CD14-positive monocyte (primary cell): ENCODE measurements around the gene AP2B1. TPM values are rescaled to one million over a fixed set of nuclear protein-coding genes. Genes with fewer than 3 reads are reported as not detected.

Experiments
- DNase-seq, 3 donors: peaks; one replicate each; pipeline ENCODE4 v3.0.0-alpha.2; 2011 to 2022
- H2AFZ ChIP-seq: 2 replicates; pipeline ENCODE4 v1.6.0; 2012; ENCODE audit warnings: mild to moderate bottlenecking, low read depth, low read length, inconsistent platforms; ENCODE audit not compliant: insufficient read depth, poor library complexity, severe bottlenecking
- H3K27ac ChIP-seq, 2 donors: 1 replicate in 1 of 2; 2 replicates in 1 of 2; pipeline ENCODE4 v1.5.1; 2012 to 2013; ENCODE audit warnings: low read length in 2 of 2, control low read depth in 1 of 2, inconsistent platforms in 1 of 2, low read depth in 1 of 2, mild to moderate bottlenecking in 1 of 2
- H3K27me3 ChIP-seq, 2 donors: one replicate each; pipeline versions ENCODE4 v1.6.0 to v1.6.1; 2011 to 2013; ENCODE audit warnings: low read length in 2 of 2; ENCODE audit not compliant: control insufficient read depth in 2 of 2, insufficient read depth in 2 of 2
- H3K36me3 ChIP-seq, 2 donors: replicated peaks in 1 of 2; 1 replicate in 1 of 2; 2 replicates in 1 of 2; pipeline versions ENCODE4 v1.5.1 to v1.6.1; 2012 to 2013; ENCODE audit warnings: low read length in 2 of 2, control low read depth in 1 of 2, inconsistent platforms in 1 of 2, mild to moderate bottlenecking in 1 of 2; ENCODE audit not compliant: insufficient read depth in 2 of 2, control insufficient read depth in 1 of 2
- H3K4me1 ChIP-seq, 2 donors: 1 replicate in 1 of 2; 2 replicates in 1 of 2; pipeline versions ENCODE4 v1.5.1 to v1.6.1; 2012 to 2013; ENCODE audit warnings: low read length in 2 of 2, control low read depth in 1 of 2, inconsistent platforms in 1 of 2, mild to moderate bottlenecking in 1 of 2, moderate library complexity in 1 of 2; ENCODE audit not compliant: insufficient read depth in 2 of 2, control insufficient read depth in 1 of 2
- H3K4me2 ChIP-seq: replicated peaks from 2 replicates; pipeline ENCODE3; 2012; ENCODE audit warnings: low read length, moderate library complexity, mild to moderate bottlenecking; ENCODE audit not compliant: poor library complexity, severe bottlenecking; ENCODE audit errors: extremely low read depth
- H3K4me3 ChIP-seq, 3 experiments: fragments of 200-600 bp in 1 of 3; sonication (generic) in 1 of 3; replicated peaks in 1 of 3; 1 replicate in 2 of 3; 2 replicates in 1 of 3; pipeline ENCODE4 v1.5.1; 2011 to 2013; ENCODE audit warnings: low read length in 3 of 3, mild to moderate bottlenecking in 3 of 3, control low read depth in 2 of 3, low read depth in 2 of 3, inconsistent platforms in 1 of 3, moderate library complexity in 1 of 3
- H3K79me2 ChIP-seq: 2 replicates; pipeline ENCODE4 v1.6.0; 2012; ENCODE audit warnings: mild to moderate bottlenecking, control low read depth, inconsistent platforms, low read length, moderate library complexity; ENCODE audit not compliant: insufficient read depth
- H3K9ac ChIP-seq: 2 replicates; pipeline ENCODE4 v1.6.0; 2017; ENCODE audit warnings: low read length, mild to moderate bottlenecking; ENCODE audit not compliant: insufficient read depth, poor library complexity, severe bottlenecking
- H3K9me3 ChIP-seq, 2 donors: replicated peaks in 1 of 2; 1 replicate in 1 of 2; 2 replicates in 1 of 2; pipeline versions ENCODE4 v1.5.1 to v1.6.1; 2012 to 2013; ENCODE audit warnings: low read length in 2 of 2, control low read depth in 1 of 2; ENCODE audit not compliant: control insufficient read depth in 1 of 2, insufficient read depth in 1 of 2
- H4K20me1 ChIP-seq: 2 replicates; pipeline ENCODE4 v1.6.0; 2012; ENCODE audit warnings: mild to moderate bottlenecking, low read length, control low read depth, moderate library complexity; ENCODE audit not compliant: insufficient read depth
- H3K27ac Mint-ChIP-seq, 7 donors: one replicate each; pipeline ENCODE4 v1.8.0; 2020; ENCODE audit warnings: mild to moderate bottlenecking in 7 of 7, mixed read lengths in 7 of 7, moderate library complexity in 6 of 7, inconsistent platforms in 2 of 7
- H3K27me3 Mint-ChIP-seq, 3 donors: one replicate each; pipeline ENCODE4 v1.8.0; 2021 to 2022; ENCODE audit warnings: low read depth in 3 of 3, mild to moderate bottlenecking in 3 of 3, mixed read lengths in 3 of 3, moderate library complexity in 3 of 3, inconsistent platforms in 1 of 3
- H3K36me3 Mint-ChIP-seq, 2 donors: one replicate each; pipeline ENCODE4 v1.8.0; 2020; ENCODE audit warnings: mixed read lengths in 2 of 2, inconsistent platforms in 1 of 2, mild to moderate bottlenecking in 1 of 2
- H3K4me1 Mint-ChIP-seq: one replicate; pipeline ENCODE4 v1.8.0; 2020; ENCODE audit warnings: mild to moderate bottlenecking, mixed read lengths
- H3K4me3 Mint-ChIP-seq, 2 donors: one replicate each; pipeline ENCODE4 v1.8.0; 2020; ENCODE audit warnings: mild to moderate bottlenecking in 2 of 2, mixed read lengths in 2 of 2, moderate library complexity in 1 of 2
- H3K9me3 Mint-ChIP-seq, 7 donors: one replicate each; pipeline ENCODE4 v1.8.0; 2020 to 2022; ENCODE audit warnings: mixed read lengths in 7 of 7, mild to moderate bottlenecking in 6 of 7, moderate library complexity in 6 of 7, inconsistent platforms in 2 of 7
- WGBS: methylation state at CpG from one replicate; pipeline ENCODE4 v1.1.5; 2013; ENCODE audit warnings: missing lambda C conversion rate; ENCODE audit not compliant: insufficient coverage; 5-methylcytosine and 5-hydroxymethylcytosine counted together
- intact Hi-C, 2 donors: fragments of 100-400 bp; cut with micrococcal nuclease; formaldehyde crosslinking; loops; one replicate each; pipeline versions ENCODE4 v1.15.0 to v1.15.1; 2023
- polyA plus RNA-seq, 3 donors: library from polyadenylated mRNA; depleted of rRNA in 1 of 3; unstranded in 2 of 3; stranded (reverse) in 1 of 3; fragments of 300-500 nt in 2 of 3; fragments of >200 nt in 1 of 3; fragmentation: Illumina TruSeq in 2 of 3; gene quantifications; 1 replicate in 2 of 3; 2 replicates in 1 of 3; pipeline ENCODE4 v1.2.3, GENCODE V29; 2012 to 2021
- TF ChIP-seq, protein P1 (sequence below): fragments of 200-600 bp; IDR thresholded peaks from one replicate; pipeline ENCODE4 v1.8.0; 2022; ENCODE audit warnings: antibody characterized with exemption, mild to moderate bottlenecking

Gene AP2B1
- polyA plus RNA-seq, 3 donors, result 28.7 to 44.2 (median 29.4) TPM

DNA sequence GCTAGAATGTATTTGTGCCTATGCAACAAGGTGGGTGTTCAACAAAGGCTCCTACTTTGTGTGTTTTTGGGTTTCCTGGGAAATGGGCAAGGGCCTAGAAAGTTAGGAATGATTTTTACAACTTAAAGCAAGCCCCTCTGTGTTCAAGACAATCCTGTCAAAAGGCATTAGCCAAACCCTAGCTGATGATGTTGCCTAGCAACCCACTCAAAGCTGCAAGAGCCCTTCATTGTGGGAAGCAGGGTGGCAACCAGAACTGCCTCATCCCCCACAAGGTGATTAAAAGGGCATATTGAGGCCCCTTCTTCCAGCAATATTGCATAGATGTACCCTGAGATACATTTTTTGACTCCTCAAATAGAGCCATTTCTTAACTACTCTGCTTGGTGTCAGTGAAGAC is 128.3 kb downstream of the AP2B1 start:
- H3K4me1 Mint-ChIP-seq, result no peaks in the 10 kb centered on the region
- Histone ChIP-seq H3K79me2 (no peaks in the 10 kb centered on the region), H3K4me1 (no peaks in the 10 kb centered on the region), H3K4me2 (no peak overlapping the region), H3K27ac (no peak overlapping the region), H3K36me3 (peaks cover 77 to 96% of the 10 kb centered on the region in 2 donors), H2AFZ (no peak overlapping the region), H3K9me3 (no peaks in the 10 kb centered on the region), H4K20me1 (no peaks in the 10 kb centered on the region), H3K9ac (no peak overlapping the region), H3K27me3 (no peaks in the 10 kb centered on the region), H3K4me3 (no peak overlapping the region)
- peaks cover 46 to 52% of the 10 kb centered on the region in 2 donors for H3K36me3 Mint-ChIP-seq
- DNase-seq, result no peak
- H3K27me3 Mint-ChIP-seq, result no peaks in the 10 kb centered on the region
- no peaks in the 10 kb centered on the region for H3K9me3 Mint-ChIP-seq
- no peak overlapping the region for H3K4me3 Mint-ChIP-seq
- H3K27ac Mint-ChIP-seq, result no peak overlapping the region
- TF ChIP-seq, protein P1, sequence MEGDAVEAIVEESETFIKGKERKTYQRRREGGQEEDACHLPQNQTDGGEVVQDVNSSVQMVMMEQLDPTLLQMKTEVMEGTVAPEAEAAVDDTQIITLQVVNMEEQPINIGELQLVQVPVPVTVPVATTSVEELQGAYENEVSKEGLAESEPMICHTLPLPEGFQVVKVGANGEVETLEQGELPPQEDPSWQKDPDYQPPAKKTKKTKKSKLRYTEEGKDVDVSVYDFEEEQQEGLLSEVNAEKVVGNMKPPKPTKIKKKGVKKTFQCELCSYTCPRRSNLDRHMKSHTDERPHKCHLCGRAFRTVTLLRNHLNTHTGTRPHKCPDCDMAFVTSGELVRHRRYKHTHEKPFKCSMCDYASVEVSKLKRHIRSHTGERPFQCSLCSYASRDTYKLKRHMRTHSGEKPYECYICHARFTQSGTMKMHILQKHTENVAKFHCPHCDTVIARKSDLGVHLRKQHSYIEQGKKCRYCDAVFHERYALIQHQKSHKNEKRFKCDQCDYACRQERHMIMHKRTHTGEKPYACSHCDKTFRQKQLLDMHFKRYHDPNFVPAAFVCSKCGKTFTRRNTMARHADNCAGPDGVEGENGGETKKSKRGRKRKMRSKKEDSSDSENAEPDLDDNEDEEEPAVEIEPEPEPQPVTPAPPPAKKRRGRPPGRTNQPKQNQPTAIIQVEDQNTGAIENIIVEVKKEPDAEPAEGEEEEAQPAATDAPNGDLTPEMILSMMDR, result no peak
- intact Hi-C loops, result no loop called here

- Mint-ChIP-seq H3K9me3 (no peaks in the 10 kb centered on the region), H3K4me3 (no peak overlapping the region), H3K36me3 (peaks cover 47 to 52% of the 10 kb centered on the region in 2 donors), H3K4me1 (no peaks in the 10 kb centered on the region), H3K27me3 (no peaks in the 10 kb centered on the region), H3K27ac (no peak overlapping the region)
- Histone ChIP-seq H2AFZ (no peak overlapping the region), H3K79me2 (no peaks in the 10 kb centered on the region), H3K4me2 (no peak overlapping the region), H3K9ac (no peak overlapping the region), H3K27me3 (no peaks in the 10 kb centered on the region), H3K4me3 (no peak overlapping the region), H3K36me3 (peaks cover 74 to 95% of the 10 kb centered on the region in 2 donors), H4K20me1 (no peaks in the 10 kb centered on the region), H3K4me1 (no peaks in the 10 kb centered on the region), H3K9me3 (no peaks in the 10 kb centered on the region), H3K27ac (no peak overlapping the region)
- WGBS, result no CpG with 5 or more reads among the region's 3 CpGs
- TF ChIP-seq, protein P1, result no peak
- intact Hi-C loops, result no loop called here
- no peak for DNase-seq
Observed at GRCh38 chr17:35716173-35716572, 129.1 kb downstream of the AP2B1 start.
